ENCODE data around the gene CD33. TPM values are rescaled to one million over a fixed set of nuclear protein-coding genes. Genes with fewer than 3 reads are reported as not detected.

The CD33 gene
- total RNA-seq, 1 experiment from 2014 or later: not detected

DNA sequence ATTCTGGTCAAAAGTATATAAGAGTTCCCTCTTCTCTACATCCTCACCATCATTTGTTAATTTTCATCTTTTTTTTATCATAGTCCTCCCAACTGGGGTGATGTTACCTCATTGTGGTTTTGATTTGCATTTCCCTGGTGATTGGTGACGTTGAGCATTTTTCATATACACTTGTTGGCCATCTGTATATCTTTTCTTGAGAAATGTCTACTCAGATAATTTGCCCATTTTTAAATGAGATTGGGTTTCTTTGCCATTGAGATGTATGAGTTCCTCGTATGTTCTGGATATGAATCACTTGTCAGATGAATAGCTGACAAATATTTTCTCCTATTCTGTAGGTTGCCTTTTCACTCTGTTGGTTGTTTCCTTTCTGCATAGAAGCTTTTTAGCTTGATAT is 2.4 kb downstream of the CD33 start:
- DNase-seq (ENCODE audit: low spot score): no peak
- Histone ChIP-seq H3K36me3 (ENCODE audit: insufficient read depth, low read length, poor library complexity, severe bottlenecking) (no peaks in the 10 kb centered on the region), H3K27ac (ENCODE audit: low read depth, low read length, poor library complexity, severe bottlenecking) (no peak overlapping the region), H3K4me1 (ENCODE audit: insufficient read depth, low read length, poor library complexity, severe bottlenecking) (no peaks in the 10 kb centered on the region), H3K4me3 (ENCODE audit: low read depth, low read length, poor library complexity, severe bottlenecking) (no peak overlapping the region), H3K9me3 (ENCODE audit: low read depth, low read length, poor library complexity, severe bottlenecking) (no peaks in the 10 kb centered on the region), H3K27me3 (replicated peaks; ENCODE audit: insufficient read depth, low read depth, low read length, poor library complexity) (peaks cover 54% of the 10 kb centered on the region)
- CTCF ChIA-PET: no interaction called here
- POLR2A ChIA-PET (ENCODE audit: low non-redundant PET): no interaction called here
- no peak for TF ChIP-seq EZH2 (IDR thresholded peaks at IDR 0.05; ENCODE audit: borderline replicate concordance, low read depth, low read length, poor library complexity, severe bottlenecking)
- TF ChIP-seq, protein P1, sequence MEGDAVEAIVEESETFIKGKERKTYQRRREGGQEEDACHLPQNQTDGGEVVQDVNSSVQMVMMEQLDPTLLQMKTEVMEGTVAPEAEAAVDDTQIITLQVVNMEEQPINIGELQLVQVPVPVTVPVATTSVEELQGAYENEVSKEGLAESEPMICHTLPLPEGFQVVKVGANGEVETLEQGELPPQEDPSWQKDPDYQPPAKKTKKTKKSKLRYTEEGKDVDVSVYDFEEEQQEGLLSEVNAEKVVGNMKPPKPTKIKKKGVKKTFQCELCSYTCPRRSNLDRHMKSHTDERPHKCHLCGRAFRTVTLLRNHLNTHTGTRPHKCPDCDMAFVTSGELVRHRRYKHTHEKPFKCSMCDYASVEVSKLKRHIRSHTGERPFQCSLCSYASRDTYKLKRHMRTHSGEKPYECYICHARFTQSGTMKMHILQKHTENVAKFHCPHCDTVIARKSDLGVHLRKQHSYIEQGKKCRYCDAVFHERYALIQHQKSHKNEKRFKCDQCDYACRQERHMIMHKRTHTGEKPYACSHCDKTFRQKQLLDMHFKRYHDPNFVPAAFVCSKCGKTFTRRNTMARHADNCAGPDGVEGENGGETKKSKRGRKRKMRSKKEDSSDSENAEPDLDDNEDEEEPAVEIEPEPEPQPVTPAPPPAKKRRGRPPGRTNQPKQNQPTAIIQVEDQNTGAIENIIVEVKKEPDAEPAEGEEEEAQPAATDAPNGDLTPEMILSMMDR (conservative IDR thresholded peaks at IDR 0.05; ENCODE audit: low read depth, low read length): no peak
- BruUV-seq (replicated peaks): no TSS peak
- intact Hi-C loops (cut with micrococcal nuclease; ENCODE audit: unreplicated experiment): no loop called here

- intact Hi-C loops (cut with micrococcal nuclease; ENCODE audit: unreplicated experiment): no loop called here
- no peak for DNase-seq (ENCODE audit: low spot score)
- Histone ChIP-seq H3K4me3 (ENCODE audit: low read depth, low read length, poor library complexity, severe bottlenecking) (no peak overlapping the region), H3K27me3 (replicated peaks; ENCODE audit: insufficient read depth, low read depth, low read length, poor library complexity) (peaks cover 48% of the 10 kb centered on the region), H3K9me3 (ENCODE audit: low read depth, low read length, poor library complexity, severe bottlenecking) (no peaks in the 10 kb centered on the region), H3K27ac (ENCODE audit: low read depth, low read length, poor library complexity, severe bottlenecking) (no peak overlapping the region), H3K36me3 (ENCODE audit: insufficient read depth, low read length, poor library complexity, severe bottlenecking) (no peaks in the 10 kb centered on the region), H3K4me1 (ENCODE audit: insufficient read depth, low read length, poor library complexity, severe bottlenecking) (no peaks in the 10 kb centered on the region)
- POLR2A ChIA-PET (ENCODE audit: low non-redundant PET): no interaction called here
- CTCF ChIA-PET: no interaction called here
- TF ChIP-seq, protein P1 (conservative IDR thresholded peaks at IDR 0.05; ENCODE audit: low read depth, low read length): no peak
- TF ChIP-seq EZH2 (IDR thresholded peaks at IDR 0.05; ENCODE audit: borderline replicate concordance, low read depth, low read length, poor library complexity, severe bottlenecking): no peak
- no TSS peak for BruUV-seq (replicated peaks)
Observed at GRCh38 chr19:51227966-51228365, 3.1 kb downstream of the CD33 start.

DNA sequence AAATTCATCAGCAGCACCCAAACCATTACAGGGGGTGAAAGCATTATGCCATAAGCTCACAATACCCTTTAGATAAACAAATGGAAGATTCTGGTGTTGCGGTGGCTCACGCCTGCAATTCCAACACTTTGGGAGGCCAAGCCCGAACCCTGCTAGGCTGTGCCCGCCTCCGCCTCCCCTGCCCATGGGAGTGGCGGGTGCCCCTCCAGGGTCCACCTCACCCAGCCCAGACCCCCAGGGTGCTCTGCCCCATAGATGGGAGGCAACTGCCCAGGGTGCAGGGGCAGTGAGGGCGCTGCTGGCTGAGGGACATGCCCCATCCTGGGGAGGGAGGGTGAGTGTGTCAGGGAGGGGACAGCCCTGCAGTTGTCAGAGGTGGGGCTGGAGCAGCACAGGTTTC is 16.0 kb downstream of the CD33 start:
- H3K9me3 ChIP-seq (ENCODE audit: low read depth, low read length, poor library complexity, severe bottlenecking): no peaks in the 10 kb centered on the region
- CTCF ChIA-PET: interaction anchor here (0.7 kb wide), 1 partner anchor 119 kb away, joined by 3 read pairs; no protein-coding TSS in a partner anchor
- BruUV-seq (replicated peaks): no TSS peak
- no peaks in the 10 kb centered on the region for H3K36me3 ChIP-seq (ENCODE audit: insufficient read depth, low read length, poor library complexity, severe bottlenecking)
- peaks cover 43% of the 10 kb centered on the region for H3K27me3 ChIP-seq (replicated peaks; ENCODE audit: insufficient read depth, low read depth, low read length, poor library complexity)
- intact Hi-C loops (cut with micrococcal nuclease; ENCODE audit: unreplicated experiment): no loop called here
- TF ChIP-seq, protein P1 (conservative IDR thresholded peaks at IDR 0.05; ENCODE audit: low read depth, low read length): no peak
- no peak for TF ChIP-seq EZH2 (IDR thresholded peaks at IDR 0.05; ENCODE audit: borderline replicate concordance, low read depth, low read length, poor library complexity, severe bottlenecking)
- DNase-seq (ENCODE audit: low spot score): no peak
- no peaks in the 10 kb centered on the region for H3K4me1 ChIP-seq (ENCODE audit: insufficient read depth, low read length, poor library complexity, severe bottlenecking)
- POLR2A ChIA-PET (ENCODE audit: low non-redundant PET): no interaction called here
- no peak overlapping the region for H3K4me3 ChIP-seq (ENCODE audit: low read depth, low read length, poor library complexity, severe bottlenecking)
- H3K27ac ChIP-seq (ENCODE audit: low read depth, low read length, poor library complexity, severe bottlenecking): no peak overlapping the region

All from A673 (cell line).